Frontal cortex (tissue), 4 donors: ENCODE data around the gene SHF. TPM values are rescaled to one million over a fixed set of nuclear protein-coding genes. Genes with fewer than 3 reads are reported as not detected.
A peak's percentile ranks its signal among the peaks of the same experiment; 100 is the strongest.
"Not testable (repeated sequence)": the region's sequence is repeated elsewhere in the genome, so short reads cannot be mapped to it uniquely, and the experiment has no call there.

Experiments used
- DNase-seq, 2 donors: peaks; one replicate each; pipeline ENCODE4 v3.0.0; 2012; ENCODE audit warnings: low spot score in 2 of 2
- FAIRE-seq: peaks from 2 replicates; lab custom pipeline; 2012; peaks lifted over from hg19 to GRCh38; lab: Jason Lieb, UNC
- total RNA-seq: library from RNA; depleted of rRNA; stranded (reverse); fragments of >200 nt; gene quantifications from one replicate; pipeline ENCODE4 v1.2.3, GENCODE V29; 2014
- donor health status: control.
- donor health status: control.
- donor health status: control.

SHF gene
- total RNA-seq, result 49.3 TPM

- peak; percentile 77 to 82 for DNase-seq
- no peak for FAIRE-seq
Measured at GRCh38 chr15:45187894-45188830, at the start of gene SHF. Gene SHF, minus strand, starts transcription at chr15:45187966. Its CDS starts 15 bp downstream, at chr15:45187951.

- not testable (repeated sequence) for FAIRE-seq, DNase-seq
Measured at GRCh38 chr15:45236806-45237205, 49.0 kb upstream of the SHF start.

GRCh38 chr15:45234562-45235235 is 46.9 kb upstream of the SHF start:
- no peak for FAIRE-seq
- DNase-seq, result no peak

- no peak for DNase-seq
- no peak for FAIRE-seq
Measured at GRCh38 chr15:45231864-45232562, 44.2 kb upstream of the SHF start.

- no peak for FAIRE-seq
- DNase-seq, result no peak
Measured at GRCh38 chr15:45231132-45231531, 43.4 kb upstream of the SHF start.

- no peak for DNase-seq
- FAIRE-seq, result no peak
Measured at GRCh38 chr15:45230245-45230965, 42.6 kb upstream of the SHF start.

- FAIRE-seq, result no peak
Measured at GRCh38 chr15:45228931-45229330, 41.2 kb upstream of the SHF start.

GRCh38 chr15:45225506-45226273 is 37.9 kb upstream of the SHF start:
- no peak for DNase-seq
- FAIRE-seq, result no peak

More at GRCh38 chr15:45228931-45229330, 41.2 kb upstream of the SHF start:
- DNase-seq, result no peak

GRCh38 chr15:45224621-45225217 is 37.0 kb upstream of the SHF start:
- no peak for DNase-seq
- FAIRE-seq, result no peak

- DNase-seq, result no peak
- FAIRE-seq, result no peak
Measured at GRCh38 chr15:45221967-45222366, 34.2 kb upstream of the SHF start.

- DNase-seq, result no peak
- no peak for FAIRE-seq
Measured at GRCh38 chr15:45221053-45221599, 33.4 kb upstream of the SHF start.

GRCh38 chr15:45212493-45212892 is 24.7 kb upstream of the SHF start:
- FAIRE-seq (no peak), DNase-seq (no peak)

- FAIRE-seq (no peak), DNase-seq (no peak)
Measured at GRCh38 chr15:45205192-45205591, 17.4 kb upstream of the SHF start.

- no peak for FAIRE-seq
- DNase-seq, result no peak
Measured at GRCh38 chr15:45203182-45203581, 15.4 kb upstream of the SHF start.

- FAIRE-seq, result no peak
- DNase-seq, result no peak
Measured at GRCh38 chr15:45201869-45202268, 14.1 kb upstream of the SHF start.

- FAIRE-seq, result no peak
- no peak for DNase-seq
Measured at GRCh38 chr15:45201557-45201859, 13.7 kb upstream of the SHF start.

GRCh38 chr15:45200799-45201556 is 13.2 kb upstream of the SHF start:
- DNase-seq (peak in 1 of 2 donors; percentile 46), FAIRE-seq (no peak)
